H9 (cell line): ENCODE data around the gene TNFRSF6B. TPM values are rescaled to one million over a fixed set of nuclear protein-coding genes. Genes with fewer than 3 reads are reported as not detected.

Experiments
- DNase-seq: peaks from one replicate; pipeline ENCODE4 v3.0.0-alpha.2; 2017
- H2AFZ ChIP-seq: one replicate; pipeline ENCODE4 v1.6.1; 2013; ENCODE audit warnings: mild to moderate bottlenecking, low read length, control low read depth, moderate library complexity
- H2AK5ac ChIP-seq: 2 replicates; pipeline ENCODE4 v1.6.1; 2013; ENCODE audit warnings: low read length, control low read depth, mixed read lengths; ENCODE audit not compliant: insufficient read length
- H2BK120ac ChIP-seq: one replicate; pipeline ENCODE4 v1.6.1; 2013; ENCODE audit warnings: low read depth, mild to moderate bottlenecking, low read length, control low read depth, inconsistent platforms; ENCODE audit not compliant: poor library complexity, severe bottlenecking
- H2BK12ac ChIP-seq: 2 replicates; pipeline ENCODE4 v1.6.1; 2013; ENCODE audit warnings: low read length, control low read depth, mixed read lengths, low read depth; ENCODE audit not compliant: insufficient read length
- H2BK15ac ChIP-seq: 2 replicates; pipeline ENCODE4 v1.6.1; 2013; ENCODE audit warnings: low read depth, low read length, control low read depth
- H2BK20ac ChIP-seq: one replicate; pipeline ENCODE4 v1.6.1; 2013; ENCODE audit warnings: low read depth, mild to moderate bottlenecking, low read length, control low read depth, inconsistent platforms; ENCODE audit not compliant: poor library complexity, severe bottlenecking
- H2BK5ac ChIP-seq: 2 replicates; pipeline ENCODE4 v1.6.1; 2013; ENCODE audit warnings: low read length, control low read depth, mixed read lengths; ENCODE audit not compliant: insufficient read length
- H3K14ac ChIP-seq: 2 replicates; pipeline ENCODE4 v1.6.1; 2013; ENCODE audit warnings: low read length, control low read depth; ENCODE audit not compliant: insufficient read depth
- H3K18ac ChIP-seq: 2 replicates; pipeline ENCODE4 v1.6.1; 2013; ENCODE audit warnings: low read depth, mild to moderate bottlenecking, mixed read lengths, low read length, control low read depth; ENCODE audit not compliant: insufficient read length
- H3K23ac ChIP-seq: 2 replicates; pipeline ENCODE4 v1.6.1; 2013; ENCODE audit warnings: low read length, control low read depth, mixed read lengths, low read depth; ENCODE audit not compliant: insufficient read length
- H3K23me2 ChIP-seq: 2 replicates; pipeline ENCODE4 v1.6.1; 2013; ENCODE audit warnings: low read depth, mild to moderate bottlenecking, mixed read lengths, low read length, control low read depth; ENCODE audit not compliant: insufficient read length, poor library complexity, severe bottlenecking
- H3K27ac ChIP-seq: 2 replicates; pipeline ENCODE4 v1.5.1; 2013; ENCODE audit warnings: low read length, control low read depth, mixed read lengths, low read depth; ENCODE audit not compliant: insufficient read length
- H3K27me3 ChIP-seq: 2 replicates; pipeline ENCODE4 v1.6.1; 2013; ENCODE audit warnings: low read length, control low read depth, inconsistent platforms; ENCODE audit not compliant: insufficient read depth
- H3K4ac ChIP-seq: 2 replicates; pipeline ENCODE4 v1.6.1; 2013; ENCODE audit warnings: low read depth, mild to moderate bottlenecking, control low read depth, inconsistent platforms, low read length, moderate library complexity
- H3K4me1 ChIP-seq: 2 replicates; pipeline ENCODE4 v1.6.1; 2013; ENCODE audit warnings: low read length, control low read depth, inconsistent platforms; ENCODE audit not compliant: insufficient read depth
- H3K4me2 ChIP-seq: 2 replicates; pipeline ENCODE4 v1.6.1; 2013; ENCODE audit warnings: low read length, control low read depth, mixed read lengths; ENCODE audit not compliant: insufficient read length, insufficient read depth
- H3K56ac ChIP-seq: 2 replicates; pipeline ENCODE4 v1.6.1; 2013; ENCODE audit warnings: low read depth, mild to moderate bottlenecking, mixed read lengths, low read length, control low read depth; ENCODE audit not compliant: insufficient read length
- H3K79me1 ChIP-seq: 2 replicates; pipeline ENCODE4 v1.6.1; 2013; ENCODE audit warnings: low read depth, mild to moderate bottlenecking, moderate library complexity, low read length, control low read depth, inconsistent platforms; ENCODE audit not compliant: insufficient read depth, poor library complexity, severe bottlenecking
- H3K79me2 ChIP-seq: 2 replicates; pipeline ENCODE4 v1.6.1; 2013; ENCODE audit warnings: low read length, control low read depth, inconsistent platforms; ENCODE audit not compliant: insufficient read depth
- H3K9ac ChIP-seq: 2 replicates; pipeline ENCODE4 v1.6.1; 2013; ENCODE audit warnings: low read length, control low read depth, mixed read lengths; ENCODE audit not compliant: insufficient read length; ENCODE audit errors: extremely low read depth
- H3K9me3 ChIP-seq: one replicate; pipeline ENCODE4 v1.6.1; 2013; ENCODE audit warnings: low read depth, low read length, inconsistent platforms; ENCODE audit not compliant: control insufficient read depth
- H3T11ph ChIP-seq: one replicate; pipeline ENCODE4 v1.6.1; 2013; ENCODE audit warnings: mild to moderate bottlenecking, low read length, control low read depth, inconsistent platforms
- H4K20me1 ChIP-seq: one replicate; pipeline ENCODE4 v1.6.1; 2013; ENCODE audit not compliant: control insufficient read depth, insufficient read length, insufficient read depth
- H4K5ac ChIP-seq: 2 replicates; pipeline ENCODE4 v1.6.1; 2013; ENCODE audit warnings: low read depth, mild to moderate bottlenecking, mixed read lengths, low read length, control low read depth; ENCODE audit not compliant: insufficient read length
- H4K8ac ChIP-seq: replicated peaks from 2 replicates; pipeline ENCODE4 v1.6.1; 2013; ENCODE audit warnings: low read length, control low read depth, mixed read lengths, low read depth; ENCODE audit not compliant: insufficient read length
- H4K91ac ChIP-seq: 2 replicates; pipeline ENCODE4 v1.6.1; 2013; ENCODE audit warnings: low read depth, mild to moderate bottlenecking, moderate library complexity, mixed read lengths, low read length, control low read depth; ENCODE audit not compliant: insufficient read length
- H3K27ac Mint-ChIP-seq, 3 experiments: 2 replicates in 2 of 3; 3 replicates in 1 of 3; pipeline ENCODE4 v1.8.0; 2020 to 2021; ENCODE audit warnings: mixed read lengths in 3 of 3, mild to moderate bottlenecking in 1 of 3, moderate library complexity in 1 of 3
- H3K27me3 Mint-ChIP-seq: 2 replicates; pipeline ENCODE4 v1.8.0; 2021; ENCODE audit warnings: low read depth, mild to moderate bottlenecking, moderate library complexity, mixed read lengths
- H3K36me3 Mint-ChIP-seq, 3 experiments: 2 replicates in 2 of 3; 3 replicates in 1 of 3; pipeline ENCODE4 v1.8.0; 2020 to 2021; ENCODE audit warnings: low read depth in 3 of 3, mixed read lengths in 3 of 3; ENCODE audit not compliant: insufficient read depth in 1 of 3
- H3K4me1 Mint-ChIP-seq, 2 experiments: 2 replicates each; pipeline ENCODE4 v1.8.0; 2020; ENCODE audit warnings: mixed read lengths in 2 of 2
- H3K4me3 Mint-ChIP-seq, 2 experiments: 2 replicates in 1 of 2; 3 replicates in 1 of 2; pipeline ENCODE4 v1.8.0; 2020 to 2021; ENCODE audit warnings: mild to moderate bottlenecking in 2 of 2, mixed read lengths in 2 of 2, moderate library complexity in 1 of 2
- H3K9me3 Mint-ChIP-seq, 2 experiments: 2 replicates in 1 of 2; 3 replicates in 1 of 2; pipeline ENCODE4 v1.8.0; 2020; ENCODE audit warnings: mild to moderate bottlenecking in 2 of 2, mixed read lengths in 2 of 2, moderate library complexity in 1 of 2
- CTCF ChIP-seq: fragments of 200-600 bp; sonication (generic); conservative IDR thresholded peaks from 3 replicates; pipeline ENCODE4 v1.8.0; 2021; ENCODE audit warnings: antibody characterized with exemption, mild to moderate bottlenecking
- whole genome bisulfite sequencing: extraction: QIAGEN DNeasy Blood & Tissue Kit; methylation state at CpG from one replicate; pipeline ENCODE4 v1.1.7; 2013; ENCODE audit warnings: missing lambda C conversion rate, low lambda C conversion rate, mixed read lengths; ENCODE audit not compliant: insufficient read length; ENCODE audit errors: extremely low coverage; 5-methylcytosine and 5-hydroxymethylcytosine counted together
- total RNA-seq: library from RNA; stranded (reverse); gene quantifications from 2 replicates; pipeline ENCODE4 v1.2.1, GENCODE V29; 2021

The TNFRSF6B gene
- total RNA-seq, 1 experiment from 2014 or later = not detected

GRCh38 chr20:63733117-63733516 is 36.7 kb downstream of the TNFRSF6B start:
- no peak for DNase-seq
- no peaks in the 10 kb centered on the region for H4K20me1 ChIP-seq
- Mint-ChIP-seq H3K9me3 (no peaks in the 10 kb centered on the region), H3K27ac (no peak overlapping the region), H3K27me3 (no peaks in the 10 kb centered on the region; the same call in 1 of the 2 replicates), H3K4me1 (no peaks in the 10 kb centered on the region), H3K36me3 (peaks cover 11 to 36% (median 14%) of the 10 kb centered on the region in 3 experiments; a peak in 6 of 7 replicates), H3K4me3 (no peak overlapping the region)
- TF ChIP-seq CTCF = no peak
- no peak overlapping the region for H2BK120ac ChIP-seq
- no peak overlapping the region for H2BK5ac ChIP-seq
- no peak overlapping the region for H3K23ac ChIP-seq
- no peaks in the 10 kb centered on the region for H3K27me3 ChIP-seq
- H3K56ac ChIP-seq = no peak overlapping the region
- H2AFZ ChIP-seq = no peak overlapping the region
- H3K4me1 ChIP-seq = no peaks in the 10 kb centered on the region
- no peak overlapping the region for H3T11ph ChIP-seq
- no peak overlapping the region for H2BK12ac ChIP-seq
- H2BK20ac ChIP-seq = no peak overlapping the region
- no peak overlapping the region for H2BK15ac ChIP-seq
- no CpG with 5 or more reads among the region's 13 CpGs for WGBS
- no peak overlapping the region for H3K4ac ChIP-seq
- no peak overlapping the region for H4K8ac ChIP-seq
- peaks cover 3% of the 10 kb centered on the region for H3K79me1 ChIP-seq
- no peak overlapping the region for H3K4me2 ChIP-seq
- no peaks in the 10 kb centered on the region for H3K23me2 ChIP-seq
- no peak overlapping the region for H3K9ac ChIP-seq
- no peaks in the 10 kb centered on the region for H3K9me3 ChIP-seq
- no peak overlapping the region for H3K14ac ChIP-seq
- no peak overlapping the region for H4K5ac ChIP-seq
- H3K79me2 ChIP-seq = no peaks in the 10 kb centered on the region
- no peak overlapping the region for H3K27ac ChIP-seq
- no peak overlapping the region for H3K18ac ChIP-seq
- H4K91ac ChIP-seq = no peak overlapping the region
- no peak overlapping the region for H2AK5ac ChIP-seq
